ENCODE data around the gene TEX19.
"Not testable (repeated sequence)": the region's sequence is repeated elsewhere in the genome, so short reads cannot be mapped to it uniquely, and the experiment has no call there.

Gene TEX19

GRCh38 chr17:82372249-82373071 lies 13.4 kb downstream of the TEX19 start:
- TF ChIP-seq CTCF (IDR thresholded peaks at IDR 0.05; ENCODE audit: low read length, missing control alignments) = no peak
- H3K4me3 ChIP-seq (replicated peaks; ENCODE audit: low read depth, low read length) = no peak overlapping the region
- no peak for DNase-seq (ENCODE audit: low read depth)

- DNase-seq (ENCODE audit: low read depth); H3K4me3 ChIP-seq (replicated peaks; ENCODE audit: low read depth, low read length): not testable (repeated sequence)
Measured at GRCh38 chr17:82373072-82373452, 14.0 kb downstream of the TEX19 start.

GRCh38 chr17:82373731-82374625 lies 14.9 kb downstream of the TEX19 start:
- no peak for TF ChIP-seq CTCF (IDR thresholded peaks at IDR 0.05; ENCODE audit: low read length, missing control alignments)
- no peak for DNase-seq (ENCODE audit: low read depth)

GRCh38 chr17:82374626-82375331 lies 15.7 kb downstream of the TEX19 start:
- TF ChIP-seq CTCF (IDR thresholded peaks at IDR 0.05; ENCODE audit: low read length, missing control alignments) = no peak
- no peak overlapping the region for H3K4me3 ChIP-seq (replicated peaks; ENCODE audit: low read depth, low read length)

More at GRCh38 chr17:82373731-82374625, 14.9 kb downstream of the TEX19 start:
- no peak overlapping the region for H3K4me3 ChIP-seq (replicated peaks; ENCODE audit: low read depth, low read length)

GRCh38 chr17:82375359-82376041 lies 16.5 kb downstream of the TEX19 start:
- TF ChIP-seq CTCF (IDR thresholded peaks at IDR 0.05; ENCODE audit: low read length, missing control alignments) = no peak
- no peak for DNase-seq (ENCODE audit: low read depth)
- H3K4me3 ChIP-seq (replicated peaks; ENCODE audit: low read depth, low read length) = no peak overlapping the region

More at GRCh38 chr17:82374626-82375331, 15.7 kb downstream of the TEX19 start:
- DNase-seq (ENCODE audit: low read depth) = no peak

- no peak for DNase-seq (ENCODE audit: low read depth)
- H3K4me3 ChIP-seq (replicated peaks; ENCODE audit: low read depth, low read length) = no peak overlapping the region
- no peak for TF ChIP-seq CTCF (IDR thresholded peaks at IDR 0.05; ENCODE audit: low read length, missing control alignments)
Measured at GRCh38 chr17:82376042-82376730, 17.1 kb downstream of the TEX19 start.

- H3K4me3 ChIP-seq (replicated peaks; ENCODE audit: low read depth, low read length); DNase-seq (ENCODE audit: low read depth): not testable (repeated sequence)
Measured at GRCh38 chr17:82377294-82377693, 18.2 kb downstream of the TEX19 start.
